Measurements from ENCODE around the gene CEP192.

DNA sequence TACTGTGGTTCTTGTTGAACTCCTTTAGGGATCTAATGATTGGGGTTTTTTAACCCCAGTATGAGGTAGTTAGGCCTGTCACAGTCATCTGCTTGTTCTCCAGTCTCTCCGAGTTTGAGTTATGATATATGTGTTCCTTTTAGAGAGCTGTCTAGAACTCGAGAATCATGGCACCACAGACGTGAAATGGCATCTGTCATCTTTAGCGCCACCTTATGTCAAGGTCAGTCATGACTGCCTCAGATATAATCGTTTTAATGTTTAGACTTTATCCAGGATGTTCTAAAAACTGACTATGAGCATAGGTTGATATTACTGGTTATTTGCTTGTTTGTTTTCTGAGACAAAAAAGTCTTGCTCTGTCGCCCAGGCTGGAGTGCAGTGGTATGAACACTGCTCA is 112.2 kb downstream of the CEP192 start:
- TF ChIP-seq, protein P1, sequence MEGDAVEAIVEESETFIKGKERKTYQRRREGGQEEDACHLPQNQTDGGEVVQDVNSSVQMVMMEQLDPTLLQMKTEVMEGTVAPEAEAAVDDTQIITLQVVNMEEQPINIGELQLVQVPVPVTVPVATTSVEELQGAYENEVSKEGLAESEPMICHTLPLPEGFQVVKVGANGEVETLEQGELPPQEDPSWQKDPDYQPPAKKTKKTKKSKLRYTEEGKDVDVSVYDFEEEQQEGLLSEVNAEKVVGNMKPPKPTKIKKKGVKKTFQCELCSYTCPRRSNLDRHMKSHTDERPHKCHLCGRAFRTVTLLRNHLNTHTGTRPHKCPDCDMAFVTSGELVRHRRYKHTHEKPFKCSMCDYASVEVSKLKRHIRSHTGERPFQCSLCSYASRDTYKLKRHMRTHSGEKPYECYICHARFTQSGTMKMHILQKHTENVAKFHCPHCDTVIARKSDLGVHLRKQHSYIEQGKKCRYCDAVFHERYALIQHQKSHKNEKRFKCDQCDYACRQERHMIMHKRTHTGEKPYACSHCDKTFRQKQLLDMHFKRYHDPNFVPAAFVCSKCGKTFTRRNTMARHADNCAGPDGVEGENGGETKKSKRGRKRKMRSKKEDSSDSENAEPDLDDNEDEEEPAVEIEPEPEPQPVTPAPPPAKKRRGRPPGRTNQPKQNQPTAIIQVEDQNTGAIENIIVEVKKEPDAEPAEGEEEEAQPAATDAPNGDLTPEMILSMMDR (conservative IDR thresholded peaks at IDR 0.05; ENCODE audit: low read length) = peak; percentile 65
- no peak for TF ChIP-seq EZH2phosphoT487 (IDR thresholded peaks at IDR 0.05; ENCODE audit: borderline replicate concordance)
